Neuronal stem cell (in vitro differentiated cells): ENCODE results near the gene LCP1.

Experiments
- DNase-seq: peaks from one replicate; pipeline ENCODE4 v3.0.0-alpha.2; 2013; ENCODE audit warnings: low spot score
- H2AFZ ChIP-seq: one replicate; pipeline ENCODE4 v1.6.1; 2013; ENCODE audit warnings: mild to moderate bottlenecking, low read length, inconsistent platforms
- H2AK5ac ChIP-seq: 2 replicates; pipeline ENCODE4 v1.6.1; 2013; ENCODE audit warnings: low read depth, mild to moderate bottlenecking, inconsistent platforms, low read length, moderate library complexity, mixed read lengths
- H2BK120ac ChIP-seq: 2 replicates; pipeline ENCODE4 v1.6.1; 2013; ENCODE audit warnings: low read depth, mild to moderate bottlenecking, inconsistent platforms, low read length, moderate library complexity, mixed read lengths
- H2BK12ac ChIP-seq: one replicate; pipeline ENCODE4 v1.6.1; 2013; ENCODE audit warnings: low read length, inconsistent platforms
- H2BK15ac ChIP-seq: 2 replicates; pipeline ENCODE4 v1.6.1; 2013; ENCODE audit warnings: mild to moderate bottlenecking, low read length, inconsistent platforms, mixed read lengths
- H2BK5ac ChIP-seq: one replicate; pipeline ENCODE4 v1.6.1; 2013; ENCODE audit warnings: inconsistent platforms, mild to moderate bottlenecking, low read length, moderate library complexity
- H3K14ac ChIP-seq: one replicate; pipeline ENCODE4 v1.6.1; 2013; ENCODE audit warnings: low read length, inconsistent platforms
- H3K18ac ChIP-seq: 2 replicates; pipeline ENCODE4 v1.6.1; 2013; ENCODE audit warnings: low read length, inconsistent platforms
- H3K23ac ChIP-seq: 2 replicates; pipeline ENCODE4 v1.6.1; 2013; ENCODE audit warnings: low read depth, mild to moderate bottlenecking, mixed read lengths, low read length, inconsistent platforms; ENCODE audit not compliant: poor library complexity
- H3K27ac ChIP-seq: replicated peaks from 3 replicates; pipeline ENCODE4 v1.5.1; 2013; ENCODE audit warnings: low read length, inconsistent platforms
- H3K27me3 ChIP-seq, 3 experiments: 2 replicates each; pipeline ENCODE4 v1.6.1; 2013; ENCODE audit warnings: low read length in 3 of 3, mild to moderate bottlenecking in 2 of 3, inconsistent platforms in 1 of 3, low read depth in 1 of 3, mixed read lengths in 1 of 3, moderate library complexity in 1 of 3; ENCODE audit not compliant: control insufficient read depth in 3 of 3, insufficient read depth in 3 of 3
- H3K36me3 ChIP-seq, 2 donors: replicated peaks in 1 of 2; 2 replicates each; pipeline ENCODE4 v1.6.1; 2013; ENCODE audit warnings: low read length in 2 of 2; ENCODE audit not compliant: control insufficient read depth in 2 of 2, insufficient read depth in 2 of 2
- H3K4ac ChIP-seq: 2 replicates; pipeline ENCODE4 v1.6.1; 2013; ENCODE audit warnings: inconsistent platforms, mild to moderate bottlenecking, low read length, moderate library complexity
- H3K4me1 ChIP-seq, 2 donors: 1 replicate in 1 of 2; 2 replicates in 1 of 2; pipeline ENCODE4 v1.6.1; 2013; ENCODE audit warnings: low read length in 2 of 2, low read depth in 1 of 2; ENCODE audit not compliant: control insufficient read depth in 2 of 2, insufficient read depth in 1 of 2
- H3K4me2 ChIP-seq: one replicate; pipeline ENCODE4 v1.6.1; 2013; ENCODE audit warnings: mild to moderate bottlenecking, low read length, inconsistent platforms; ENCODE audit not compliant: insufficient read depth, poor library complexity, severe bottlenecking
- H3K4me3 ChIP-seq, 2 donors: 2 replicates each; pipeline ENCODE4 v1.5.1; 2013; ENCODE audit warnings: low read length in 2 of 2, mild to moderate bottlenecking in 2 of 2, inconsistent platforms in 1 of 2, moderate library complexity in 1 of 2
- H3K79me1 ChIP-seq: one replicate; pipeline ENCODE4 v1.6.1; 2013; ENCODE audit warnings: low read depth, mild to moderate bottlenecking, inconsistent platforms, low read length, moderate library complexity
- H3K9ac ChIP-seq: one replicate; pipeline ENCODE4 v1.6.1; 2013; ENCODE audit warnings: mild to moderate bottlenecking, low read depth, low read length, inconsistent platforms; ENCODE audit not compliant: poor library complexity
- H3K9me3 ChIP-seq, 2 donors: replicated peaks in 1 of 2; 2 replicates each; pipeline versions ENCODE3 to v1.6.1; 2013; ENCODE audit warnings: low read length in 2 of 2, mild to moderate bottlenecking in 2 of 2, inconsistent platforms in 1 of 2, low read depth in 1 of 2, mixed read lengths in 1 of 2, moderate library complexity in 1 of 2; ENCODE audit not compliant: control insufficient read depth in 2 of 2, insufficient read depth in 1 of 2
- H4K8ac ChIP-seq: one replicate; pipeline ENCODE4 v1.6.1; 2013; ENCODE audit warnings: low read depth, mild to moderate bottlenecking, inconsistent platforms, low read length, moderate library complexity
- H4K91ac ChIP-seq: one replicate; pipeline ENCODE4 v1.6.1; 2013; ENCODE audit warnings: low read length, low read depth, mild to moderate bottlenecking, inconsistent platforms; ENCODE audit not compliant: poor library complexity
- WGBS, 2 donors: extraction: QIAGEN DNeasy Blood & Tissue Kit; methylation state at CpG; one replicate each; pipeline ENCODE4 v1.1.7; 2013; ENCODE audit warnings: missing lambda C conversion rate in 2 of 2, mixed read lengths in 1 of 2; ENCODE audit not compliant: insufficient read length in 2 of 2, insufficient replicate concordance in 1 of 2; ENCODE audit errors: extremely low coverage in 2 of 2; 5-methylcytosine and 5-hydroxymethylcytosine counted together

Gene LCP1

GRCh38 chr13:46134961-46135522, 46.9 kb downstream of the LCP1 start:
- no peak overlapping the region for H3K18ac ChIP-seq
- H3K79me1 ChIP-seq, result no peaks in the 10 kb centered on the region
- H3K23ac ChIP-seq, result no peak overlapping the region
- no peak overlapping the region for H2AK5ac ChIP-seq
- no peaks in the 10 kb centered on the region for H3K9me3 ChIP-seq
- no peak overlapping the region for H4K8ac ChIP-seq
- peaks cover 0 to 4% of the 10 kb centered on the region in 2 donors for H3K4me1 ChIP-seq
- H3K27me3 ChIP-seq, result no peaks in the 10 kb centered on the region
- H2AFZ ChIP-seq, result no peak overlapping the region
- no peak overlapping the region for H3K4me2 ChIP-seq
- no peak overlapping the region for H2BK15ac ChIP-seq
- H3K9ac ChIP-seq, result no peak overlapping the region
- no peak overlapping the region for H2BK12ac ChIP-seq
- H3K14ac ChIP-seq, result no peak overlapping the region
- H3K4ac ChIP-seq, result no peak overlapping the region
- no peaks in the 10 kb centered on the region for H3K36me3 ChIP-seq
- no peak overlapping the region for H3K4me3 ChIP-seq
- no peak overlapping the region for H4K91ac ChIP-seq
- no peak for DNase-seq
- no peak overlapping the region for H3K27ac ChIP-seq
- no CpG with 5 or more reads among the region's 4 CpGs for WGBS, 2 donors
- H2BK5ac ChIP-seq, result no peak overlapping the region
- no peak overlapping the region for H2BK120ac ChIP-seq

- WGBS, 2 donors, result no CpG with 5 or more reads among the region's 2 CpGs
Measured at GRCh38 chr13:46134494-46134893, 47.5 kb downstream of the LCP1 start.

GRCh38 chr13:46132109-46132508, 49.9 kb downstream of the LCP1 start:
- WGBS, 2 donors, result no CpG with 5 or more reads among the region's 3 CpGs
- H3K9ac ChIP-seq, result no peak overlapping the region
- no peaks in the 10 kb centered on the region for H3K79me1 ChIP-seq

More at GRCh38 chr13:46134494-46134893, 47.5 kb downstream of the LCP1 start:
- Histone ChIP-seq H2AFZ (no peak overlapping the region), H3K9me3 (no peaks in the 10 kb centered on the region), H3K79me1 (no peaks in the 10 kb centered on the region), H3K27ac (no peak overlapping the region), H3K18ac (no peak overlapping the region), H3K27me3 (no peaks in the 10 kb centered on the region), H4K8ac (no peak overlapping the region), H3K23ac (no peak overlapping the region), H3K4ac (no peak overlapping the region), H3K4me1 (peaks cover 0 to 4% of the 10 kb centered on the region in 2 donors), H3K36me3 (no peaks in the 10 kb centered on the region), H3K14ac (no peak overlapping the region), H2AK5ac (no peak overlapping the region), H2BK12ac (no peak overlapping the region), H4K91ac (no peak overlapping the region), H2BK5ac (no peak overlapping the region), H2BK120ac (no peak overlapping the region), H3K4me2 (no peak overlapping the region), H3K4me3 (no peak overlapping the region), H3K9ac (no peak overlapping the region), H2BK15ac (no peak overlapping the region)
- DNase-seq, result no peak

GRCh38 chr13:46131705-46132104, 50.3 kb downstream of the LCP1 start:
- Histone ChIP-seq H2BK15ac (no peak overlapping the region), H3K9ac (no peak overlapping the region), H2BK5ac (no peak overlapping the region), H2AFZ (no peak overlapping the region), H3K4me1 (peaks cover 0 to 4% of the 10 kb centered on the region in 2 donors), H3K23ac (no peak overlapping the region), H2BK12ac (no peak overlapping the region), H3K27ac (no peak overlapping the region), H4K91ac (no peak overlapping the region), H4K8ac (no peak overlapping the region), H3K4me2 (no peak overlapping the region), H3K18ac (no peak overlapping the region), H3K9me3 (no peaks in the 10 kb centered on the region), H3K4me3 (no peak overlapping the region), H3K14ac (no peak overlapping the region), H3K4ac (no peak overlapping the region), H2BK120ac (no peak overlapping the region), H3K27me3 (no peaks in the 10 kb centered on the region), H3K36me3 (no peaks in the 10 kb centered on the region), H3K79me1 (no peaks in the 10 kb centered on the region), H2AK5ac (no peak overlapping the region)
- no peak for DNase-seq

More at GRCh38 chr13:46132109-46132508, 49.9 kb downstream of the LCP1 start:
- no peaks in the 10 kb centered on the region for H3K27me3 ChIP-seq
- no peak overlapping the region for H3K4ac ChIP-seq
- no peak overlapping the region for H2BK15ac ChIP-seq
- H3K9me3 ChIP-seq, result no peaks in the 10 kb centered on the region
- no peak overlapping the region for H3K4me3 ChIP-seq
- no peak overlapping the region for H2BK5ac ChIP-seq
- H2AFZ ChIP-seq, result no peak overlapping the region
- H4K8ac ChIP-seq, result no peak overlapping the region
- no peak overlapping the region for H3K23ac ChIP-seq
- no peak overlapping the region for H3K27ac ChIP-seq
- no peak overlapping the region for H2AK5ac ChIP-seq
- no peak overlapping the region for H2BK120ac ChIP-seq
- no peak overlapping the region for H3K14ac ChIP-seq
- DNase-seq, result no peak
- H4K91ac ChIP-seq, result no peak overlapping the region
- no peak overlapping the region for H3K4me2 ChIP-seq
- H3K36me3 ChIP-seq, result no peaks in the 10 kb centered on the region
- no peak overlapping the region for H3K18ac ChIP-seq
- H2BK12ac ChIP-seq, result no peak overlapping the region
- peaks cover 0 to 4% of the 10 kb centered on the region in 2 donors for H3K4me1 ChIP-seq
